ENCODE data around the gene AP5B1.

The AP5B1 gene

GRCh38 chr11:65744699-65745042 is 36.1 kb downstream of the AP5B1 start:
- Histone ChIP-seq H3K4me3 (ENCODE audit: low read depth, low read length, poor library complexity, severe bottlenecking) (no peak overlapping the region), H3K36me3 (ENCODE audit: insufficient read depth, low read length) (no peaks in the 10 kb centered on the region; the same call in 1 of the 2 replicates), H3K27ac (ENCODE audit: low read depth, low read length, poor library complexity, severe bottlenecking) (no peak overlapping the region), H3K79me2 (ENCODE audit: insufficient read depth, low read length) (no peaks in the 10 kb centered on the region), H2AFZ (ENCODE audit: low read length) (no peak overlapping the region), H3K4me1 (ENCODE audit: insufficient read depth, low read length, severe bottlenecking) (no peaks in the 10 kb centered on the region), H4K20me1 (ENCODE audit: insufficient read depth, low read length) (no peaks in the 10 kb centered on the region), H3K9me2 (ENCODE audit: low read depth, low read length) (no peaks in the 10 kb centered on the region), H3K9me3 (ENCODE audit: low read length) (no peaks in the 10 kb centered on the region), H3K9ac (ENCODE audit: low read length) (no peak overlapping the region), H3K27me3 (ENCODE audit: insufficient read depth, low read length) (peaks cover 19% of the 10 kb centered on the region; the same call in 1 of the 2 replicates), H3K4me2 (ENCODE audit: low read length) (no peak overlapping the region), H3F3A (ENCODE audit: insufficient read depth, low read length) (no peaks in the 10 kb centered on the region)
- TF ChIP-seq EZH2 (IDR thresholded peaks at IDR 0.05; ENCODE audit: borderline replicate concordance, low read length) (no peak), CTCF (IDR thresholded peaks at IDR 0.05; ENCODE audit: low read length) (no peak)

GRCh38 chr11:65744026-65744698 is 36.6 kb downstream of the AP5B1 start:
- Histone ChIP-seq H3K9me2 (ENCODE audit: low read depth, low read length) (no peaks in the 10 kb centered on the region), H3K9me3 (ENCODE audit: low read length) (no peaks in the 10 kb centered on the region), H3K27ac (ENCODE audit: low read depth, low read length, poor library complexity, severe bottlenecking) (no peak overlapping the region), H4K20me1 (ENCODE audit: insufficient read depth, low read length) (no peaks in the 10 kb centered on the region), H3K4me2 (ENCODE audit: low read length) (no peak overlapping the region), H3K9ac (ENCODE audit: low read length) (no peak overlapping the region), H3K36me3 (ENCODE audit: insufficient read depth, low read length) (no peaks in the 10 kb centered on the region; the same call in 1 of the 2 replicates), H3K27me3 (ENCODE audit: insufficient read depth, low read length) (peaks cover 14% of the 10 kb centered on the region; the same call in 1 of the 2 replicates), H3K4me1 (ENCODE audit: insufficient read depth, low read length, severe bottlenecking) (no peaks in the 10 kb centered on the region), H3K4me3 (ENCODE audit: low read depth, low read length, poor library complexity, severe bottlenecking) (no peak overlapping the region), H2AFZ (ENCODE audit: low read length) (no peak overlapping the region), H3F3A (ENCODE audit: insufficient read depth, low read length) (no peaks in the 10 kb centered on the region), H3K79me2 (ENCODE audit: insufficient read depth, low read length) (no peaks in the 10 kb centered on the region)
- no peak for TF ChIP-seq CTCF (IDR thresholded peaks at IDR 0.05; ENCODE audit: low read length)
- no peak for TF ChIP-seq EZH2 (IDR thresholded peaks at IDR 0.05; ENCODE audit: borderline replicate concordance, low read length)

GRCh38 chr11:65743681-65744025 is 37.1 kb downstream of the AP5B1 start:
- TF ChIP-seq EZH2 (IDR thresholded peaks at IDR 0.05; ENCODE audit: borderline replicate concordance, low read length) (no peak), CTCF (IDR thresholded peaks at IDR 0.05; ENCODE audit: low read length) (no peak)
- no peaks in the 10 kb centered on the region for H4K20me1 ChIP-seq (ENCODE audit: insufficient read depth, low read length)
- H3F3A ChIP-seq (ENCODE audit: insufficient read depth, low read length), result no peaks in the 10 kb centered on the region
- no peak overlapping the region for H3K27ac ChIP-seq (ENCODE audit: low read depth, low read length, poor library complexity, severe bottlenecking)
- no peaks in the 10 kb centered on the region; the same call in 1 of the 2 replicates for H3K36me3 ChIP-seq (ENCODE audit: insufficient read depth, low read length)
- no peaks in the 10 kb centered on the region for H3K79me2 ChIP-seq (ENCODE audit: insufficient read depth, low read length)
- no peak overlapping the region for H2AFZ ChIP-seq (ENCODE audit: low read length)
- H3K4me3 ChIP-seq (ENCODE audit: low read depth, low read length, poor library complexity, severe bottlenecking), result no peak overlapping the region
- no peak overlapping the region for H3K9ac ChIP-seq (ENCODE audit: low read length)
- no peaks in the 10 kb centered on the region for H3K4me1 ChIP-seq (ENCODE audit: insufficient read depth, low read length, severe bottlenecking)
- H3K4me2 ChIP-seq (ENCODE audit: low read length), result no peak overlapping the region
- H3K9me3 ChIP-seq (ENCODE audit: low read length), result no peaks in the 10 kb centered on the region
- no peaks in the 10 kb centered on the region for H3K9me2 ChIP-seq (ENCODE audit: low read depth, low read length)
- peaks cover 14% of the 10 kb centered on the region; the same call in 1 of the 2 replicates for H3K27me3 ChIP-seq (ENCODE audit: insufficient read depth, low read length)

Measured in OCI-LY1 (cell line).